HG02678 (cell line): ENCODE measurements around the gene ZDHHC11B.
"Not testable (repeated sequence)": the region's sequence is repeated elsewhere in the genome, so short reads cannot be mapped to it uniquely, and the experiment has no call there.

Source experiments
- ATAC-seq: cut with Tn5 transposase; IDR thresholded peaks from one replicate; pipeline ENCODE4 v1.9.1; 2021; ENCODE audit warnings: mild to moderate bottlenecking, moderate library complexity; ENCODE audit not compliant: unreplicated experiment

ZDHHC11B gene

DNA sequence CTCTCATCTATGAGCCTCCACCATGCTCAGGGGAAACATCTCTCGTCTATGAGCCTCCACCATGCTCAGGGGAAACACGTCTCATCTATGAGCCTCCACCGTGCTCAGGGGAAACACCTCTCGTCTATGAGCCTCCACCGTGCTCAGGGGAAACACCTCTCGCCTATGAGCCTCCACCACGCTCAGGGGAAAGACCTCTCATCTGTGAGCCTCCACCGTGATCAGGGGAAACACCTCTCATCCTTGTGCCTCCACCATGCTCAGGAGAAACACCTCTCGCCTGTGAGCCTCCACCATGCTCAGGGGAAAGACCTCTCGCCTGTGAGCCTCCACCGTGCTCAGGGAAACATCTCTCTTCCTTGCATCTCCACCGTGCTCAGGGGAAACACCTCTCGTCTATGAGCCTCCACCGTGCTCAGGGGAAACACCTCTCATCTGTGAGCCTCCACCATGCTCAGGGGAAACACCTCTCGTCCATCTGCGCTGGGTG is 30.3 kb downstream of the ZDHHC11B start:
- ATAC-seq, result not testable (repeated sequence)

DNA sequence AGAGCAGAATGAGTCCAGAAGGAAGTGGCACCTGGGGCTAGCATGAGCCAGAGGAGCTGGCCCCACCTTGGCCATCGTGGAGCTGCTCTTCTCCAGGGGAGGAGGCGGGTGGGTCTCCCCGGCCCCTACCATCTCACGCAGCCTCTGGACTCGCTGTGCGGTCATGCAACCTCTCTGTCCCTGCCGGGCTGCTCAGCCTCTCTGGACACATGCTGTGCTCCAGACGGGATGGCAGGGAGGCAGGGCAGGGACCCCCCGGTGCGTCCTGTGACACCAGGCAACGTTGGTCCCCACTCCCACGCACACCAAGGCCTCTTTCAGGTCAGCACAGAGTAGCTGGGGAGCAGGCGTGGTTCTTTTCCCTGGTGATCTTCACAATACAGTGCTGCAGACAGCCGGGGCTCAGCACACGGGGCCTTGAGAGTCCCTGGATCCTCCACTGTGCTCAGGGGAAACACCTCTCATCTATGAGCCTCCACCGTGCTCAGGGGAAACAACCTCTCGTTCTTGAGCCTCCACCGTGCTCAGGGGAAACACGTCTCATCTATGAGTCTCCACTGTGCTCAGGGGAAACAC is 30.9 kb downstream of the ZDHHC11B start:
- not testable (repeated sequence) for ATAC-seq

DNA sequence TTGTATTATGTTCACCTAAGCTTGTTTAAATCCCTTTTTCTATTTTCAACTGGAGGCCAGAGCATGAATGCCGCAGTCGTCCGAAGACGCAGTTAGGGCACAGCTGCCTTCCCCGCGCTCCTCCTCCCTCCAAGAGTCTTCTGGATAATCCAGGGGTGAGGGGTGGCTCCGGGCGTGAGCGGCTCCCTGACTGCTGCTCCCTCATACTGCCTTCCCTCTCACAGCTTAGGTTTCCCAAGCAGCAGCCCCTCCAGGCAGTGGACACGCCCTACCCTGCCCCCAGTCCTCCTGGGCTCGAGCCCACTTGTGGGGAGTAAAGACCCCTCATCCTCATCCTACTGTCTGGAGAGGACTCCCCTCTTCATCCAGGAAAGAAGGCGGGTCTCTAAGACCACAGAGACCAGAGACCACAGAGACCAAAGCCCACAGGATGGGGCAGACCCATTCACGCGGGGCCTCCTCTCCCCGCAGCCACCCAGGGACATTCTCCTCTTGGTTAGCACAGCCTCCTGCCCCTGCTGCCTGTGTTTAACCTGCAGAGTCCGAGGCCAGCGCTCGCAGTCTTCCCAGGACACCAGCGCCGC is 31.9 kb downstream of the ZDHHC11B start:
- not testable (repeated sequence) for ATAC-seq

DNA sequence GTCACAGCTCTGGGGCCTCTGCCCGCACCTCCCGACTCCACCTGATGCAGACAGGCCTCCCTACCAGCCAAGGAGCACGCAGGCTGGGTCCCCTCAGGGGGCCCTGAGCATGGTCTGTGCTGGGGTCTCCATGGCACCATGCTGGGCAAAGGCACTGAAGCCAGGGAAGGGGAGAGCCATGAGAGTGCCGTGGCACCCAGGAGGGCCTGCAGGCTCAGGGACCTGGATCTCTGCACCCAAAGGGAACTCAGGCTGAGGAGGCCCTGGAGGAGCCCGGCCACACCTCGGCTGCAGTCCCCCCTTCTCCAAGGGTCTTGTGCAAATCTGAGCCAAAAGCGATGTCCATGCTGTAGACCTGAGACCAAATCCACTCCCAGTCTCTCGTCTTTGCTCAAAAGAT is 32.5 kb downstream of the ZDHHC11B start:
- ATAC-seq, result not testable (repeated sequence)

DNA sequence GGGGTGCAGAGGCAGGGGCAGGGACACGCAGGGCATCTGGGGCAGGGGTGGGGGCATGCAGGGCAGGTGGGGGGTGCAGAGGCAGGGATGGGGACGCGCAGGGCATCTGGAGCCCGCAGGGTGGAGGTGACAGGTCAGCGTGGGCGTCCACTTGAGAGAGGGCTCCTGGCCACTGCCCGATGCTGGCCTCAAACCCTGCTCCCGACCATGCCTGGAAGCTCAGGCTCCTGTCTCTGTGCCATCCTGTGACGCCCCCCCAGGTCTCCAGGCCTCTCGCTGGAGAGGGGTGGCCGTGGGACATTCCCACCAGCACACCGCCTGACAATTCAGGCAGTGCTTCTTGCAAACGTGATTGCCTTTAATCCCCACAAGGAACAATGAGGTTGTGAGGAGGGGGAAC is 33.0 kb downstream of the ZDHHC11B start:
- no peak for ATAC-seq

DNA sequence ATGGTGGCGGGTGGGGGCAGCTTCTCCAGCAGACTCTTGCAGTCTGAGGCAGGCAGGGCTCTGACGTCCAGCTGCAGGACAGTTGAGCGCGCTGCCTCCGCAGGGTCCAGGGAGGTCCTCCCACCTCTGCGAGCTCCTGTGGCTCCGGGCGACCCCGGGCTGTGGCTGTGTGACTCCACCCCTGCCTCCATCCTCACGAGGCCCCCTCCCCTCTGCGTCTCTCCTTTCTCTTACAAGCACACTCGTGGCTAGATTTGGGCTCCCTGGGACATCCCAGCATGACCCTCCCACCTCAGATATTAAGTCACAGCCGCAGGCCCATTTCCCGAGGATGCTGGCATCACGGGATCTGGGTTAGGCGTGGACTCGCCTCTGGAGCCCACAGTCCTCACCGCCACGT is 34.3 kb downstream of the ZDHHC11B start:
- not testable (repeated sequence) for ATAC-seq

DNA sequence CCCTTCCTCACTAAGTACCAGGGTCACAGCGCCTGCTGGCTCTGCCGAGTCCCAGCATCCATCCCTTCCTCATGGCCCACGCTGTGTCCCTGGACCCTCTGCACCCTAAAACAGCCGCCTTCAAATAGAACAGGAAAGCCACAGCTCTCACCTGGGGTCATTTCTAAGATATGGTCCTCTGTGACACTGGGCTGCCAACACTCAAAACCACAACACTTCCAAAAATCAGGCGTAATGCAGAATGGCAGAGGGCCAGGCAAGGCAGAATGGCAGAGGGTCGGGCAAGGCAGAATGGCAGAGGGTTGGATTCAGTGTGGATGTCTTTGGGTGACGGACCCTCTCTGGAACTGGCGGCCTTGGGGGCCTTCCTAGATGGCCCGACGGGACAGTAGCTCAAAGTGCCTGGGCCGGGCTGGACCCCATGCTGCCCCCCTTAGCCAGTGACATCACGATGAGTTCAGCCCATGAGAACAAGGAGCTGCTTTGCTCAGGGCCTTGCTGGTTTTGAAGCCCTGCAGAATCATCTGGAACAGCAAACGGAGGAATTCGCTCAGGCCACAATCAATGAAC is 35.3 kb downstream of the ZDHHC11B start:
- no peak for ATAC-seq

DNA sequence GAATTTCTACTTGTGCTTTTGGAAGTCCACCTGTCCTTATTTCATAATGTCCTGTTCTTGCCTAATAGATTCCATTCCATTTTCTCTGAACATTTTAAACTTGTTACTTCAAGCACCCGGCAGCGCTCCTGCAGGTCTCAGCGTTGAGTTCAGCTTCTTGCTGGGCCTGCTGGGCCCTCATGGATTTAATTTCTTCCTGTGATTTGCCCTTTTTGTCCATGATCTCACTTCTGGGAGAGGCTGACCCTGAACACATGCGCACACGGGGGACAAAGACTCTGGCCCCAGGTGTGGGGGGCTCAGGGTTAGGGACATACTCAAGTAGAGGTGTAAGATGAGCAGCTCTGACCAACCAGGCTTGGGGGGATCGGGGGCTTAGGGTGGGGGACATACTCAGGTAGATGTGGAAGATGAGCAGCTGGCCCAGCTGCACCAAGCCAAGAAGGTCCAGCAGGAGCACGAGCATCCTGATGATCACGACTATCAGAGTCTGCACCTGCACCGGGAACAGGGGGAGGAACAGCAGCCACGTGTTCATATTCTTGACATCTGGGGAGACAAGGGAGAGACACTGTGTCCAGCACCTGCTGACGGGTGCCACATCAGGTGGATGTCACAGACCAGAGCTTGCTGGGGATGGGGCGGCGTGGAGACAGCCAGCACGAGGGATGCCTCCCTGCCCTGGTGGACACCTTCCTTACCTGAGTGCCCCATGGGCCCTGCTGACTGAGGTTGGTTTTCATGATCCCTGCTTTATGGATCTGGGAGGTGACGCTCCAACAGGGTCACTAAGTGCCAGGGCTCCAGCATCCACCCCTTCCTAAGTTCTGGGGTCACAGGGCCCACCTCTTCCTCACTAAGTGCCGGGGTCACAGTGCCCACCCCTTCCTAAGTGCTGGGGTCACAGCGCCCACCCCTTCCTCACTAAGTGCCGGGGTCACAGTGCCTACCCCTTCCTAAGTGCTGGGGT is 36.2 kb downstream of the ZDHHC11B start:
- ATAC-seq, result not testable (repeated sequence)

DNA sequence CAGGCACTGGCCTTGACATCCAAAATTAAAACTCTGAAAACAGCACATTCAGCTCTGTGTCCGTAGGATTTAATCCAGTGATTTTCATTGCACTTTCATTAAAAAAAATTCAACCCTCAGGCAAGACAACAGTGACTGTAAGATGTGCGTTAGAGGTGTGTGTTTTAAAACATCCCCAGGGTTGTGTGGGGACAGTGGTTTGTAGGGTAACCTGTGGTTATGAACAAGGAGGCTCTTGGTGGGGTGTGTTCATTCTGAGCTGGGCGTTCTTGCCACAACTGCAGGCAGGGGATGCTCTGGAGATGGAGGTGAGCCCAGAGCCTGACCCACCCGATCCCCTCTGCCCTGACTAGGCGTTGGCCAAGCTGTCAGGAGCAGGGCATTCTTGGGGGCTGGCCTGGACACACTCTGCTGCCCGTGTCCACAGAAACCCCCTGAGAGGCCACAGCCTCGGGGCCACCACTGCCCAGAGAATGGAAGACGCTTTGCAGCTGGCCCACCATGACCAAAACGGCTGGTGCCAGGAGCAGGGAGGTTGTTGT is 37.2 kb downstream of the ZDHHC11B start:
- not testable (repeated sequence) for ATAC-seq

DNA sequence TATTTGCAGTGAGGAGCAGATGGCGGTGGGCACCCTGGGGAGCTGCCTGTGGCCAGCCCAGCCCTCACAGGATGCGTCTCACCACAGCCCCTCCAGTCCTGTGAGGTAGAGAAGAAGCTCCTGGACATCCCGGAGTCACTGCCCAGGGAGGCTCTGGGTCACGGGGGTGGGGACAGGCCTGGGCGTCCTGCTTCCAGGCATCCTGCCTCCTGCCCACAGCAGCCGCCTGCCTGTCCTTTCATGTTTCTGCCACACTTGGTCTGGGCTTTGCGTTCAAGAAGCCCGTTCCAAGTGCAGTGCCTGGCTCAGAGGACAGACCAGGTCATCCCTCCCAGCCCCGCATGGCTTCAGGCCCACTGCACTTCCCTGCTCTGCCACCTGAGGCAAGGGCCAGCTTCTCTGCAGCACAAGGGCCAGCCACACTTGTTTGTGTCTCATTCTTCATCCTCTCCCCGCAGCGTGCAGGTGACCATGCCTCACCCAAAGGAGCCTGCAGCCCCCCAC is 38.2 kb downstream of the ZDHHC11B start:
- ATAC-seq, result no peak

DNA sequence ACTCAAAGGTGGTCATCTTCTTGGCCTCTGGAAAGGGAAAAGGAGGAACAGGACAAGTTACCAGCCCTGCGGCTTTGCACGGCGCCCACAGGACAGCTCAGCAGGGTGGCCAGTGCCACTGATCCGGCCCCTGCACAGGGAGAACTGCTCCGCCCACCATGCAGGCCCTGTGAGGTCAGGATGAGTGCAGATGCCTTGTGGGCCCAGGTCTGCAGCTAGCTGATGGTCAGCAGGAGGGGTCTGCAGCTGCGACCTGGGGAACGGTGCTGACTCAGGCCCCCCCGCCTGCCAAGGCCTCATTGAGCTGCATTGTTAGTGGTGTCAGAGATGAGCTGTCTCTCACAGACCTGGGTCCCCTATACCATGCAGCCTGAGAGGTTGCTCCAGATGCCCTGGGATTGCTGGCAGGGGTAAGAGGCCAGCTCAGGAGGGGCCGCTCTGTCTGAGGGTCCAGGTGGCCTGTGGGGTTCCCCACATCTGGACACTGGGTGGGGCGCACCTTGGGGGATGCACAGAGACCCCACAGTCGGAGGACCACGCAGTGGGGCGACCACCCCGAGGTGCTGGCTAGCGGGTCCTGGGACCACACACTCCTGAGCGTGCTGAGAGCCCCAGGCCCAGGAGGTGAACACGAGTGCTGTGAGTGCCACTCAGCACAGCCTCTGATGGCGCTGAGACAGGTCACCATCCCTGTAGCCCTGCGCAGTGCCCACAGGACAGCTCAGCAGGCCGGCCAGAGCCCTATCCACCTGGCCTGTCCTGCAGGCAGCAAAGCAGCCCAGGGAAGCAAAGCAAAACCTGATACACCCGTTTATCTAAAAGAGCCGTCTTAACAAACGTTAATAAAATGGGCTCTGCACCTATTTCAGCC is 39.0 kb downstream of the ZDHHC11B start:
- ATAC-seq, result not testable (repeated sequence)

DNA sequence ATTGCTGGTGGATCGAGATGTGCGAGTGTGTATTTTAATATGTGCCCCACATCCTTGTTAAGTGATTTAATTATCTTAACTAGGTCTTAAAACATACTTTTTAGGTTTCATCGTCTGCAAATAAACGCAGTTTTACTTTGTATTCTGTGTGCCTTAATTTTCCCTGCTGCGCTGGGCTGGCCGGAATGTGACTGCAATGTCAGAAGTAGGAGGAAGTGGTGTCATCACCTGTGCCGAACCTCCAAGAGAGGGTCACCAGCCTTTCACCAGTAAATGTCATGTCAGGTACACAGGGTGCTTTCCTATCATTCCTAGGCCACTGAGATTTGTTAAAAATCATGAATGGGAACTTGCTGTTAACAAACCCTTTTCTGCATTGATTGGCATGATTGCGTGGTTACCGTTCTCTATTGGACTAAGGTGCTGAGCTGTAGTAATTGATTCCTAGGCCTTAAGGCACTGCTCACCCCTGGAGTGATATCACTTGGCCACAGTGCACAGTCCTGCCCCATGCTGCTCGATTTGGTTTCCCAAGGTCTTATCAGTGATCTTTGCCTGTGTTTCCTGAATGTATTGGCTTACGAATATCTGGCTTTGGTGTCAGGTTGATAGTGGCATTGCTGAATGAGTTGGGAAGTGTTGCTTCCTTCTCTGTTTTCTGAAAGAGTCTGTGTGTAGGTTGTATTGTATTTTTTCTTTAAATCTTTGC is 40.7 kb downstream of the ZDHHC11B start:
- ATAC-seq, result not testable (repeated sequence)

DNA sequence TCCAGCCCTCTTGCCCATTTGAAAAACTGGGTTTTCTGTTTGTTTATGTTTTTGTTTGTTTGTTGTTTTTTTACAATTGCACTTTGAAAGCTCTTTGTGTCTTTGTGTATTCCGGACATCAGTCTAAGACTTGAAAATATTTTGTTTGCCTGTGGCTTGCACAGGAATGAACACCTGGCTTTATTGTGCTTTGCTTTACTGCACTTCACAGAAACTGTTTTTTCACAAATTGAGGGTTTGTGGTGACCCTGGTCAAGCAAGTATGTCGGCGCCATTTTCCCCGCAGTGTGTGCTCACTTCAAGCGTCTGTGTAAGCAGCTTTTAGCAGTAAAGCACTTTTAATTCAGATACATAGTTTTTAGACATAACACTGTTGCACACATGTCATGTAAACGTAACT is 42.3 kb downstream of the ZDHHC11B start:
- not testable (repeated sequence) for ATAC-seq

DNA sequence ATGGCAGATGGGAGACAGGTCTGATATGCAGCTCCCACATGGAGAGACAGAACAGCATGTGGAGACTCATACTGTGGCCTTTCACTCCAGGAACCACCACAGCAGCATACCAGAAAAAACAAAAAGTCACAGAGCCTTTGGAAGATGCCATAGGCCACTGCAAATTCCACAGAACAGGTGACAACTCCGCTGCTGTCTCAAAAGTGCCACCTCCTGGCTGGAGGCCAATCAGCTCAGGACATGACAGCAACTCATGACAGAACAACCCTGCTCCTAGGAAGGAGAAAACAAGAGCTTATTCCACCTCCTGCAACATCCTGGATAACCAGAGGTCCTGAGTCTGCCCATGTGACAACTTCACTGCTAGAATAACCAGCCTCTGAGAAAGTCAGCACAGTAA is 50.4 kb downstream of the ZDHHC11B start:
- ATAC-seq, result not testable (repeated sequence)

DNA sequence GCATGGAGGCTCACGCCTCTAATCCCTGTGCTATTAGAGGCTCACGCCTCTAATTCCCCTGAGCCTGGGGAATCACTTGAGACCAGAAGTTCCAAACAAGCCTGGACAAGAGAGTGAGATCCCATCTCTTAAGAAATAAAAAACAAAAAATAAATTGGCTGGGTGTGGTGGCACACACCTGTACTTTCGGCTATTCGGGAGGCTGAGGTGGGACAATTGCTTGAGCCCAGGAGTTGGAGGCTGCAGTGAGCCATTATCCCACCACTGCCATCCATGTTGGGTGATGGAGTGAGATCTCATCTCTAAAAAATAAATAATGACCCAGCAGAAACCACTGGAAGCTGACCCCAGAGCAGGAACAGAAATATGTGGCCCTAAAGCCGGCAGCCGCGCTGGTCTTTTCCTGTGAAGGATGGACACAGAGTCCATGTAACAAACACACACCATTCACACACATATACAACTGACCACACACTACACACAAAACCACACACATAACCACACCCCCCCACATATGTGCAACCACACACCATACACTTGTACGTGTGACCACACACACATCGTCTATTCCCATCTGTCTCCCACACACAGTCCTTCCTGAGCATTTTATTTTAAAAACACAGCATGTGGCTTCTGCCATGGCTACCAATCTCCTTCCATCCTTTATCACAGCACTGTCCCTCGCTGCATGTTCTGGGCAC is 51.6 kb downstream of the ZDHHC11B start:
- ATAC-seq, result not testable (repeated sequence)

DNA sequence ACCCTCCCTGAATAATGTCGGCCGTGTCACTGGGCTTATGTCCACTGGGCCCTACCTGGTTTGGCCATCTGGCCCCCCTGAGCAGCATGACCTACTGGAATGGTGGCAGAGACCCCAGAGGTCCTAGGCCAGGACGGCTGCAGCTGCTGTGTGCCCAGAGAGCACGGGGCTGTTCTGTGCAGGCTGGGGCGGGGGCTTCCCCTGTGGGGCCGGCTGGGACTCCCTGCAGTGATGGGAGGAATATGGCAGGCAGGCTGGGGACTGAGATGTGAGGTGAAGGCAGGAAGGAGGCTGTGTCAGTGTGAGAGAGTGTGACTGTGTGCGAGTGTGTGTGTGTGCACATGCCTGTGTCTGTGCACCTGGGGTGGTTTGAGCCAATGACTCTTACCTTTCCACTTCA is 55.3 kb downstream of the ZDHHC11B start:
- ATAC-seq, result not testable (repeated sequence)

DNA sequence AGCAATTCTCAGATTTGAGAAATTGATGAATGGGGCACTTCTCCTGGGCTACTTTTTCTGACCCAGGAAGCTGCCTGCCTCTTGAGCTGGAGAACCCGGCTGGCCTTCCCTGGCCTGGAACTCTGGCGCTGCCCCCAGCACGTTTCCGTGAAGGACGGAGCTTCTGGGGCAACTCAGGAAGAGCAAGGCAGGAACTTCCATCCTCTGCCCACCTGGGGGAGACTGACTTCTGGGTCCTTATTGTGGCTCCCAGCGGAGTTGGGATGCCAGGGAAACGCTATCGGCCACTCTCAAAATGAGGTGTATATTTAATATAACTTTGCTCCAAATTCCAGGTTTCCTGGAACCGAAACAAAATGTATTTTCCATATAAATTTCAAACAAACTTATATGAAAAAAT is 57.4 kb downstream of the ZDHHC11B start:
- not testable (repeated sequence) for ATAC-seq

DNA sequence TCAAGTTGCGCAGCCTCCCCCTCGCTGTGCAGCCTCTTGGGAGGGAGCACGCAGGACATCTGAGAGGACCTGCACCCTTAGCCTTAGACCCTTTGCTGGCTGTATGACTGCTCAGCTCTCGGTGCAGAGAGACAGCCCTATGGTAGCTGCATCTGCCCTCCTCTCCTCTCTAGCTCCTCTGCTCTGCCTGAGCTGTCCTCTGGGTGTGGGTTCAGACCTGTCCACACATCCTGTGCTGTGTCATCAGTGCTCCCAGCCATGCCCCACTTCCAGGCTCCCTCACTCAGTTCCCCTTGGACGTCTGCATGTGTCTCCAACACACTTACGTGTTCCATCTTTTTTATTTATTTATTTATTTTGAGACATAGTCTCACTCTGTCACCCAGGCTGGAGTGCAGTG is 60.7 kb downstream of the ZDHHC11B start:
- not testable (repeated sequence) for ATAC-seq
